OCI-M2 (cell line): ENCODE data around the gene NEDD4L.
"Not testable (repeated sequence)": the region's sequence is repeated elsewhere in the genome, so short reads cannot be mapped to it uniquely, and the experiment has no call there.

ENCODE experiments used
- DNase-seq: peaks from one replicate; lab custom pipeline; 2025; ENCODE audit not compliant: unreplicated experiment; lab: John Stamatoyannopoulos, UW

NEDD4L gene

GRCh38 chr18:58026395-58026794 lies 17.6 kb upstream of the NEDD4L start:
- no peak for DNase-seq

GRCh38 chr18:58026857-58027256 lies 17.2 kb upstream of the NEDD4L start:
- no peak for DNase-seq

- no peak for DNase-seq
Measured at GRCh38 chr18:58027341-58027740, 16.7 kb upstream of the NEDD4L start.

GRCh38 chr18:58028109-58028784 lies 15.8 kb upstream of the NEDD4L start:
- no peak for DNase-seq

- no peak for DNase-seq
Measured at GRCh38 chr18:58032233-58032632, 11.8 kb upstream of the NEDD4L start.

GRCh38 chr18:58033216-58033615 lies 10.8 kb upstream of the NEDD4L start:
- DNase-seq: no peak

GRCh38 chr18:58034370-58034769 lies 9.7 kb upstream of the NEDD4L start:
- DNase-seq: no peak

GRCh38 chr18:58037163-58037562 lies 6.9 kb upstream of the NEDD4L start:
- DNase-seq: no peak

GRCh38 chr18:58038063-58038462 lies 6.0 kb upstream of the NEDD4L start:
- no peak for DNase-seq

GRCh38 chr18:58041633-58042032 lies 2.4 kb upstream of the NEDD4L start:
- peak; percentile 13 for DNase-seq

- no peak for DNase-seq
Measured at GRCh38 chr18:58042826-58043490, 1.1 kb upstream of the NEDD4L start.

- no peak for DNase-seq
Measured at GRCh38 chr18:58044370-58045241, 580 bp downstream of the NEDD4L start.

- no peak for DNase-seq
Measured at GRCh38 chr18:58045242-58046092, 1.4 kb downstream of the NEDD4L start.

- DNase-seq: no peak
Measured at GRCh38 chr18:58046093-58046793, 2.2 kb downstream of the NEDD4L start.

GRCh38 chr18:58046794-58047555 lies 2.9 kb downstream of the NEDD4L start:
- no peak for DNase-seq

- no peak for DNase-seq
Measured at GRCh38 chr18:58047556-58047882, 3.5 kb downstream of the NEDD4L start.

GRCh38 chr18:58048081-58048642 lies 4.1 kb downstream of the NEDD4L start:
- DNase-seq: no peak

GRCh38 chr18:58049000-58049688 lies 5.1 kb downstream of the NEDD4L start:
- DNase-seq: no peak

- DNase-seq: not testable (repeated sequence)
Measured at GRCh38 chr18:58050963-58051362, 6.9 kb downstream of the NEDD4L start.
